ENCODE measurements around the gene GUCD1. TPM values are rescaled to one million over a fixed set of nuclear protein-coding genes. Genes with fewer than 3 reads are reported as not detected.

Gene GUCD1
- total and polyA plus RNA-seq, 2 of the 8 experiments (the other 6 are each of a cell fraction or from before 2014, with no cell fraction given) = 85.2 to 128 TPM

DNA sequence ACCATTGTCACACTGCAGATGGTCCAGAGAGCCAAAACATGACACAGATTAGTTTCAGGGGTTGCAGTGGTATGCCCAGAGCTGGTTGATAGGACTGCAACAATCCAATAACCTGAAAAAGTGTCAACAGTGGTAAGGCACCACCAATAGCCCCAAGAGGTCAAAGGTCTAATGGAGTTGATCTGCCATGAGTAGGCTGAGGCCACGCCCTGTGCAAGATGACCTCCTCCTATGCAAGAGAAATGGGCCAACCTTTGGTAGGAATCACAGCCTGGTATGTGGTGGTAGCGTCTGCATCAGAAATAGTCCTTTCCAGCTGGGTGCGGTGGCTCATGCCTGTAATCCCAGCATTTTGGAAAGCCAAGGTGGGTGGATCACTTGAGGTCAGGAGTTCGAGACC is 19.6 kb downstream of the GUCD1 start:
- H3K14ac ChIP-seq (ENCODE audit: insufficient read length) = no peak overlapping the region
- no peak overlapping the region for H4K5ac ChIP-seq (ENCODE audit: insufficient read length, low read depth, low read length)
- no peak overlapping the region for H2BK120ac ChIP-seq (replicated peaks; ENCODE audit: low read depth, low read length)
- no peak overlapping the region for H4K8ac ChIP-seq (ENCODE audit: extremely low read depth, insufficient read depth, low read length)
- no peaks in the 10 kb centered on the region for H3K9me3 ChIP-seq (ENCODE audit: insufficient read depth in 2 of 2, low read depth in 1 of 2, low read length in 1 of 2)
- POLR2A ChIA-PET (ENCODE audit: partially characterized antibody) = no interaction called here
- H2AFZ ChIP-seq (ENCODE audit: low read length) = no peak overlapping the region
- H2BK15ac ChIP-seq (ENCODE audit: low read length) = no peak overlapping the region
- peaks cover 0 to 1% of the 10 kb centered on the region in 2 experiments for H4K20me1 ChIP-seq (replicated peaks in 1 of 2; ENCODE audit: control insufficient read depth in 1 of 2, insufficient read depth in 2 of 2, low read length in 2 of 2)
- no peaks in the 10 kb centered on the region for H3K79me1 ChIP-seq (ENCODE audit: low read depth, low read length)
- no peak overlapping the region for H3K27ac ChIP-seq (ENCODE audit: low read depth, low read length)
- no peak overlapping the region for H2BK12ac ChIP-seq (ENCODE audit: low read depth, low read length)
- no peak overlapping the region for H2BK5ac ChIP-seq (ENCODE audit: low read depth, low read length)
- H2BK20ac ChIP-seq (ENCODE audit: low read length) = no peak overlapping the region
- H3K23ac ChIP-seq (ENCODE audit: insufficient read length) = no peak overlapping the region
- no peaks in the 10 kb centered on the region for H3K23me2 ChIP-seq (ENCODE audit: low read depth, low read length)
- no peak overlapping the region for H2AK5ac ChIP-seq (ENCODE audit: low read depth, low read length)
- H3K4ac ChIP-seq (replicated peaks; ENCODE audit: insufficient read length, low read depth, low read length) = no peak overlapping the region
- H3K27me3 ChIP-seq (replicated peaks in 1 of 4; ENCODE audit: control insufficient read depth in 3 of 4, extremely low read depth in 1 of 4, insufficient read depth in 3 of 4, low read length in 3 of 4) = no peaks in the 10 kb centered on the region; a peak in 1 of 7 replicates
- no peak overlapping the region for H3K9ac ChIP-seq (replicated peaks in 1 of 4; ENCODE audit: extremely low read depth in 1 of 4, low read depth in 3 of 4, low read length in 3 of 4)
- WGBS, 2 experiments (ENCODE audit: extremely low coverage in 1 of 2, insufficient coverage in 1 of 2, insufficient read length in 1 of 2, insufficient replicate concordance in 2 of 2, low coverage in 1 of 2, low lambda C conversion rate in 2 of 2, missing lambda C conversion rate in 1 of 2) = 94% methylated on average over 4 of the region's 4 CpGs; no CpG with 5 or more reads in 1 of the 2 experiments
- H3K4me2 ChIP-seq (ENCODE audit: insufficient read depth in 1 of 2, low read depth in 2 of 2, low read length in 2 of 2) = no peak overlapping the region
- no peak overlapping the region for H3K56ac ChIP-seq (replicated peaks; ENCODE audit: insufficient read length, low read depth, low read length)
- no peak overlapping the region for H3K4me3 ChIP-seq (ENCODE audit: extremely low read depth in 1 of 4, insufficient read depth in 2 of 4, low read depth in 3 of 4, low read length in 4 of 4)
- no peak overlapping the region for H3K18ac ChIP-seq (ENCODE audit: extremely low read depth, low read length)
- DNase-seq (ENCODE audit: low read depth in 1 of 2, low spot score in 2 of 2) (no peak), FAIRE-seq (no peak)
- no peak overlapping the region for H4K91ac ChIP-seq (replicated peaks; ENCODE audit: insufficient read length, low read length)
- CTCF ChIA-PET (ENCODE audit: partially characterized antibody) = interaction anchor here (0.5 to 1.4 kb wide), 4 partner anchors 8 to 132 kb away, joined by 3 to 4 read pairs (median 3); no protein-coding TSS in a partner anchor
- peaks cover 0 to 7% (median under 1%) of the 10 kb centered on the region in 4 experiments; a peak in 3 of 8 replicates for H3K36me3 ChIP-seq (ENCODE audit: control insufficient read depth in 2 of 4, insufficient read depth in 4 of 4, low read length in 3 of 4)
- H3K4me1 ChIP-seq (replicated peaks in 1 of 4; ENCODE audit: control insufficient read depth in 3 of 4, insufficient read depth in 4 of 4, low read length in 3 of 4) = no peaks in the 10 kb centered on the region
- H3K79me2 ChIP-seq (ENCODE audit: control insufficient read depth in 1 of 2, insufficient read depth in 2 of 2, low read length in 2 of 2) = no peaks in the 10 kb centered on the region
- TF ChIP-seq SP1 (IDR thresholded peaks at IDR 0.05; ENCODE audit: low read depth, low read length) (no peak), KDM4A (IDR thresholded peaks at IDR 0.05; ENCODE audit: low read depth, low read length, severe bottlenecking) (no peak), FOSL1 (IDR thresholded peaks at IDR 0.05; ENCODE audit: insufficient read depth, low read depth, low read length) (no peak), BCL11A (IDR thresholded peaks at IDR 0.05; ENCODE audit: low read depth in 2 of 2, low read length in 2 of 2) (no peak), RFX5 (IDR thresholded peaks at IDR 0.05; ENCODE audit: borderline replicate concordance, low read depth, low read length) (no peak), NANOG (IDR thresholded peaks at IDR 0.05; ENCODE audit: insufficient read depth, low read depth, low read length, poor library complexity, severe bottlenecking) (no peak), GABPA (IDR thresholded peaks at IDR 0.05; ENCODE audit: borderline replicate concordance, insufficient read depth, low read length) (no peak), TCF12 (IDR thresholded peaks at IDR 0.05; ENCODE audit: low read depth, low read length) (no peak), TEAD4 (IDR thresholded peaks at IDR 0.05; ENCODE audit: low read depth, low read length) (no peak), EGR1 (IDR thresholded peaks at IDR 0.05; ENCODE audit: borderline replicate concordance, low read depth, low read length) (no peak), SIN3A (conservative IDR thresholded peaks at IDR 0.05 in 1 of 2, IDR thresholded peaks at IDR 0.05 in 1 of 2; ENCODE audit: low read depth in 1 of 2, low read length in 2 of 2) (no peak), KDM1A (IDR thresholded peaks at IDR 0.05; ENCODE audit: borderline replicate concordance, low read length) (no peak), NRF1 (IDR thresholded peaks at IDR 0.05; ENCODE audit: low read depth, low read length) (no peak), SUZ12 (IDR thresholded peaks at IDR 0.05; ENCODE audit: low read length) (no peak), PHF8 (conservative IDR thresholded peaks at IDR 0.05; ENCODE audit: low read depth, low read length) (no peak)
